Small intestine (tissue), 7 donors: Measurements from ENCODE around the gene PRICKLE2. TPM values are rescaled to one million over a fixed set of nuclear protein-coding genes. Genes with fewer than 3 reads are reported as not detected.
A peak's percentile ranks its signal among the peaks of the same experiment; 100 is the strongest.

Source experiments
- DNase-seq, 2 donors: peaks; one replicate each; pipeline versions ENCODE4 v3.0.0 to v3.0.0-alpha.2; 2013
- FAIRE-seq: peaks from 2 replicates; lab custom pipeline; 2012; peaks lifted over from hg19 to GRCh38; lab: Jason Lieb, UNC
- H3K27ac ChIP-seq, 3 donors: one replicate each; pipeline ENCODE4 v1.5.1; 2013; ENCODE audit warnings: low read length in 2 of 3, mild to moderate bottlenecking in 2 of 3, control low read depth in 1 of 3, inconsistent platforms in 1 of 3, low read depth in 1 of 3, moderate library complexity in 1 of 3
- H3K27me3 ChIP-seq, 3 donors: one replicate each; pipeline ENCODE4 v1.6.1; 2013; ENCODE audit warnings: low read length in 3 of 3, inconsistent platforms in 1 of 3; ENCODE audit not compliant: control insufficient read depth in 3 of 3, insufficient read depth in 3 of 3
- H3K36me3 ChIP-seq, 3 donors: one replicate each; pipeline ENCODE4 v1.6.1; 2013; ENCODE audit warnings: low read length in 3 of 3, inconsistent platforms in 1 of 3, low read depth in 1 of 3, mild to moderate bottlenecking in 1 of 3, moderate library complexity in 1 of 3; ENCODE audit not compliant: control insufficient read depth in 3 of 3, insufficient read depth in 2 of 3
- H3K4me1 ChIP-seq, 3 donors: one replicate each; pipeline ENCODE4 v1.6.1; 2013; ENCODE audit warnings: low read length in 2 of 3, inconsistent platforms in 1 of 3, low read depth in 1 of 3, mild to moderate bottlenecking in 1 of 3, moderate library complexity in 1 of 3; ENCODE audit not compliant: control insufficient read depth in 3 of 3, insufficient read depth in 2 of 3
- H3K4me3 ChIP-seq, 3 donors: one replicate each; pipeline ENCODE4 v1.5.1; 2013; ENCODE audit warnings: low read length in 3 of 3, control low read depth in 1 of 3, inconsistent platforms in 1 of 3, low read depth in 1 of 3, mild to moderate bottlenecking in 1 of 3, moderate library complexity in 1 of 3
- H3K9me3 ChIP-seq, 2 donors: one replicate each; pipeline ENCODE4 v1.6.1; 2013; ENCODE audit warnings: low read depth in 1 of 2, low read length in 1 of 2; ENCODE audit not compliant: control insufficient read depth in 2 of 2, insufficient read depth in 1 of 2
- WGBS, 3 donors: extraction: QIAGEN DNeasy Blood & Tissue Kit; methylation state at CpG; one replicate each; pipeline ENCODE4 v1.1.7; 2013; 5-methylcytosine and 5-hydroxymethylcytosine counted together
- polyA plus RNA-seq, 4 donors: library from polyadenylated mRNA; stranded (reverse) in 3 of 4; unstranded in 1 of 4; fragments of 200-250 nt in 3 of 4; fragments of 120-200 nt in 1 of 4; gene quantifications; one replicate each; pipeline versions ENCODE4 v1.2.1 to v1.2.3, GENCODE V29; 2013
- donor health status: healthy with polysubstance abuse.
- donor health status: control.
- donor health status: control.
- donor health status: Bipolar disorder and iron deficiency.
- donor health status: healthy.

The PRICKLE2 gene
- polyA plus RNA-seq, 4 donors, result 0.54 to 3.7 (median 2.5) TPM; not detected in 1

DNA sequence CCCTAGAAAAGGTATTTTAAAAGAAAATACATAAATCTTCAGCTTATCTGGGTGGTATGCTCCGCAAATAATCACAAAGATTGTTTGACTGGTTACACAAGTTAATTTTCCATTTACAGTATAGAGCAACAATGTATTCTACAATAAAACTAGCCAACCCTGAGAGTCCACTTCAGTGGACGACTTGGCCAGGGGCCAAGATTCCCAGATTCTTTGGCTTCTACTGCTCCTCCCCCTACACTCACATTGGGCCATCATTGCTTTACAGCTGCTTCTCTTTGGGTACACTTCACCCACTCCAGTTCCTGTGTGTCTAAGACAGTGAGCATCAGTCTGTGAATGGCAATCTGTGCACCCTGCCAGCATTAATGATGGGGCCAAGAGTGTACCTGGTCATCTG, 17.2 kb upstream of the PRICKLE2 start:
- peak in 1 of 2 donors; percentile 66 for DNase-seq
- H3K36me3 ChIP-seq, result peaks cover 0 to 7% (median 0%) of the 10 kb centered on the region in 3 donors
- no peak overlapping the region for H3K4me3 ChIP-seq
- peaks cover 0 to 6% of the 10 kb centered on the region in 2 donors for H3K9me3 ChIP-seq
- peaks cover 0 to 12% (median 1%) of the 10 kb centered on the region in 3 donors for H3K4me1 ChIP-seq
- WGBS, 3 donors, result 43 to 59% (median 50%) methylated on average over 2 of the region's 2 CpGs
- H3K27me3 ChIP-seq, result no peaks in the 10 kb centered on the region
- FAIRE-seq, result no peak
- H3K27ac ChIP-seq, result no peak overlapping the region

DNA sequence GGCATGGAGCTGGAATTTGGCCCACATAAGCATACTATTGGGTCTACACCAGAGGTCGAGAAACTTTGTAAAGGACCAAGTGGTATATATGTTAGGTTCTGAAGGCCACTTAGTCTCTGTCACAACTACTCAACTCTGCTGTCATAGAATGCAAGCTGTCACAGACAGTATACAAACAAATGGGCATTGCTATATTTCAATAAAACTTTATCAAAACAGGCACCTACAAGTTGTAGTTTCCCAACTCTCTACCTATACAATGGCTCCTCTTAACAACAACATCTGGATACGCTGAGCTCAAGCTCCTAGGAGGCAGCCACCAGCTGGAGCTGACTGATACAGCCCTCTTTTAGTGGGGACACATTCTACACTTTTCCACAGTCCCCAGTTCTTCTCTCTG, 15.7 kb upstream of the PRICKLE2 start:
- 67 to 75% (median 70%) methylated on average over 2 of the region's 2 CpGs for WGBS, 3 donors
- Histone ChIP-seq H3K9me3 (peaks cover 0 to 15% of the 10 kb centered on the region in 2 donors), H3K4me3 (no peak overlapping the region), H3K36me3 (peaks cover 0 to 11% (median 0%) of the 10 kb centered on the region in 3 donors), H3K27ac (no peak overlapping the region), H3K27me3 (no peaks in the 10 kb centered on the region), H3K4me1 (peaks cover 0 to 12% (median 1%) of the 10 kb centered on the region in 3 donors)
- no peak for FAIRE-seq
- no peak for DNase-seq

DNA sequence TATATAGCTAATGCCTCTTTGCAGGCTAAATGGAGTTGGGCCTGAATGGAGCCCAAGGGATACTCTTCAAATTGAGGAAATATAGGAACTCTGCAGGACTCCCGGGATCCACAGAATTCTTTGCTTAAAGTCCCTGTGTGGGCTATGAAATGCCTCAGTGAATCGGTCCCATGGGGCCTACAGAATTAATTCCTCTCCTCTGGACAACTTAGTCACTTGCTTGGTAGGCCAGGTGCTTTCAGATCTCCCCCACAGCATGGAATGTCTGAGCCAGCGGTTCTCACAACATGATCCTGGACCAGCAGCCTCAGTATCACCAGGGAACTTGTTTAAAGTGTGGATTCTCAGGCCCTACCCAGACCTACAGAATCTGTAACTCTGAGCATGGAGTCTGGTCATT, 15.1 kb upstream of the PRICKLE2 start:
- H3K4me1 ChIP-seq, result peaks cover 0 to 12% (median 1%) of the 10 kb centered on the region in 3 donors
- no peak for DNase-seq
- peaks cover 0 to 11% (median 0%) of the 10 kb centered on the region in 3 donors for H3K36me3 ChIP-seq
- no peak overlapping the region for H3K27ac ChIP-seq
- H3K27me3 ChIP-seq, result no peaks in the 10 kb centered on the region
- no peak for FAIRE-seq
- H3K9me3 ChIP-seq, result peaks cover 0 to 15% of the 10 kb centered on the region in 2 donors
- WGBS, 3 donors, result 79 to 90% (median 89%) methylated on average over 3 of the region's 3 CpGs
- H3K4me3 ChIP-seq, result no peak overlapping the region

DNA sequence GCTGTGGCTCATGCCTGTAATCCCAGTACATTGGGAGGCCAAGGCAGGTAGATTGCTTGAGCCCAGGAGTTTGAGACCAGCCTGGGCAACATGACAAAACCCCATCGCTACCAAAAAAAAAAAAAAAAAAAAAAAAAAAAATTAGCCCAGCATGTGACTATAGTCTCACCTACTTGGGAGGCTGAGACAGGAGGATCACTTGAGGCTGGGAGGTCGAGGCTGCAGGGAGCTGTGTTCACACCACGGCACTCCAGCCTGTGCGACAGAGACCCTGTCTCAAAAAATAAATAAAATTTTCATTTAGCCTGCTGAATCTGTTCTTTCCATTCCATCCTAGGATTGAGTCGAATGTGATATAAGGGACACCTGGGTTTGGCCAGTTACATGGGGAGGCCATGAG, 14.6 kb upstream of the PRICKLE2 start:
- WGBS, 3 donors, result 83 to 88% (median 84%) methylated on average over 5 of the region's 5 CpGs
- DNase-seq, result no peak
- FAIRE-seq, result no peak
- Histone ChIP-seq H3K9me3 (peaks cover 0 to 15% of the 10 kb centered on the region in 2 donors), H3K27ac (peak overlapping the region in 1 of 3 donors; percentile 52), H3K27me3 (no peaks in the 10 kb centered on the region), H3K36me3 (peaks cover 0 to 11% (median 0%) of the 10 kb centered on the region in 3 donors), H3K4me3 (no peak overlapping the region), H3K4me1 (peaks cover 0 to 12% (median 1%) of the 10 kb centered on the region in 3 donors)

DNA sequence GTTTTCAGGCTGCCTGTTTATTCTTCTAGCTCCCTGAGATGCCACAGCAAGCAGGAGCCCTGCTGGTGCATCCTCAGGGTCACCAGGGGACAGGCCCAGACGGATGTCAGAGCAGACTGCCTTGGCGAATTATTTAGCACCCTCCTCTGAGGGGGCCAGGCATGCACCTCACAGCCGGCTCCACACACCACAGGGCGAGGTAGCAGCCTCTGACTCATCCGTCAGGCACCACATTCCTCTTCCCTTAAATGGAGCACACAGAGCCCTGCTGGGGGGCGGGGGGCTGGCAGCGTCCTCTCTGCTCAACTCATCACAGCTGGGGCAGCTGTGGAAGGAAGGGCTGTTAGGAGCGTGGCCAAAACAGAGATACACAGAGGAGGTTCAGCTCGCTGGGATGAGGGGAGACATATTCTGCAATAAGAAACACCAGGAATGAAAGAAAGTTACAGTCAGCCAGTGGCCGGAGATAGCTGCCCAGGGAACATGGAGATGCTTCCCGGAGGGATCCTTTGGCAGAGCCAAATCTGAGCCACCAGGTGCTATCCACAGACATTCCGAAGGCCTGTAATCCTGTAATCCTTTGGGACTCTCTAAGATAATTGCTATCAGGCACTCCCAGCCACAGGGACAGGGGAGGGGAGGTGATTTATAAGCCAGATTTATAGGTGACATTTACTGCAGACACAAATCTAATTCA, 13.9 kb upstream of the PRICKLE2 start:
- WGBS, 3 donors, result 21 to 36% (median 33%) methylated on average over 12 of the region's 12 CpGs
- FAIRE-seq (no peak), DNase-seq (peak; percentile 11 to 38)
- Histone ChIP-seq H3K4me1 (peaks cover 0 to 12% (median 1%) of the 10 kb centered on the region in 3 donors), H3K4me3 (no peak overlapping the region), H3K27me3 (no peaks in the 10 kb centered on the region), H3K9me3 (peaks cover 0 to 15% of the 10 kb centered on the region in 2 donors), H3K36me3 (peaks cover 0 to 11% (median 0%) of the 10 kb centered on the region in 3 donors), H3K27ac (peak overlapping the region in 2 of 3 donors; percentile 25 to 52)

DNA sequence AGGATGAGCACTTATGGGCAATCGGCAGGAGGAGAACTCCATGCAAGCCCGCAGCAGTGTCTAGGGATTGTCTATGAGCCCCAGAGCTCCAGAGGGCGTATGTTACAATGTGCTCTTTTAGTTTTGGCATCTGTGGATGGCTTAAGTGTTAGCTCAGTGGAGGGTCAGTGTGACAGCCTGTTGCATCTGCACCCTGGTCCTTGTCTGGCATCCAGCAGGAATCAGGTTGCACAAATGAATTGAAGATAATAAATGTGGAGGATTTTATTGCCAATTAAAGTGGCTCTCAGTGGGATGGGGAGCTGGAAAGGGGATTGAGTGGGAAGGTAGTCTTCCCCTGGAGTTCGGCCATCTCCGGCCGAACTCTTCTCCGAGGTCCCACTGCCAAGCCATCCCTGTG, 11.8 kb upstream of the PRICKLE2 start:
- Histone ChIP-seq H3K9me3 (peaks cover 0 to 15% of the 10 kb centered on the region in 2 donors), H3K27me3 (no peaks in the 10 kb centered on the region), H3K36me3 (peaks cover 0 to 11% (median 0%) of the 10 kb centered on the region in 3 donors), H3K4me1 (peaks cover 0 to 7% (median 1%) of the 10 kb centered on the region in 3 donors), H3K4me3 (no peak overlapping the region), H3K27ac (no peak overlapping the region)
- no peak for FAIRE-seq
- no peak for DNase-seq
- 90 to 95% (median 94%) methylated on average over 7 of the region's 7 CpGs for WGBS, 3 donors

DNA sequence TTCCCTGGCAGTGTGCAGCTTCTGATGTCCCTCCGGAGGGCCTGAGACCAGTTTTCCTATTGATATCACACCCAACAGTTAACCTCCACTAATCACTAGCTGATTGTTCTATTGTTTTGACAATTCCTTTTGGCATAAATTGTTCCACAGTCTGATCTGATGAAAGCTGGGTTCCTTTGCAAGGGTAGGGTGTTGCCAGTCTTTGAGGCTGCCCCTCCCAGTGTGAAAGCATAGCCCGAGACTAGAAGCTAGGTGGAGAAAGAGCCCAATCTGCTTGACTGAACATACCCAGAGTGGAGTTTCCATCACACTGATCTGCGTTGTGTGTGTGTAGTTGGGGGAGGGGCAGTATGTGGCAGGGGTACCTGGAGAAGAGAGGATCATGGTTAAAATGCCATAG, 10.3 kb upstream of the PRICKLE2 start:
- DNase-seq, result no peak
- Histone ChIP-seq H3K27me3 (no peaks in the 10 kb centered on the region), H3K9me3 (peaks cover 0 to 15% of the 10 kb centered on the region in 2 donors), H3K4me3 (no peak overlapping the region), H3K4me1 (peaks cover 0 to 7% (median 1%) of the 10 kb centered on the region in 3 donors), H3K36me3 (peaks cover 0 to 11% (median 0%) of the 10 kb centered on the region in 3 donors), H3K27ac (no peak overlapping the region)
- WGBS, 3 donors, result 84 to 86% (median 86%) methylated on average over 3 of the region's 3 CpGs
- no peak for FAIRE-seq

DNA sequence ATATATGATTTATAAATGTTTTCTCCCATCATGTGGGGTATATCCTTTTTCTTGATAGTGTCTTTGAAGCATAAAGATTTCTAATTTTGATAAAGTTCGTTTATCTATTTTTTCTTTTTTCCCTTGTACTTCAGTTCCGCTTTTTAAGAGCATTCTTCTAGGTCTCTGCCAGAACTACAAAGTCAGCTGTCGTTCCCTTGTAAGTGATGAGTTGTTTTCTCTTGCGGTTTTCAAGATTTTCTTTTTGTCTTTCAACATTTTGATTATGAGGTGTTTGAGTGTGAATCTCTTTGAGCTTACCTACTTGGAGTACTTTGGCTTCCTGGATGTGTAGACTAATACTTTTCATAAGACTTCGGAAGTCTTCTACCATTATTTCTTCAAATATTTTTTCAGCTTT, 9.3 kb upstream of the PRICKLE2 start:
- Histone ChIP-seq H3K27ac (no peak overlapping the region), H3K4me3 (no peak overlapping the region), H3K9me3 (peaks cover 0 to 15% of the 10 kb centered on the region in 2 donors), H3K27me3 (no peaks in the 10 kb centered on the region), H3K4me1 (peaks cover 0 to 7% (median 1%) of the 10 kb centered on the region in 3 donors), H3K36me3 (peaks cover 0 to 11% (median 0%) of the 10 kb centered on the region in 3 donors)
- 85 to 91% (median 88%) methylated on average over 5 of the region's 5 CpGs for WGBS, 3 donors
- FAIRE-seq, result no peak
- no peak for DNase-seq
